ENCODE measurements around the gene KDM2A.
"Not testable (repeated sequence)": the region's sequence is repeated elsewhere in the genome, so short reads cannot be mapped to it uniquely, and the experiment has no call there.

DNA sequence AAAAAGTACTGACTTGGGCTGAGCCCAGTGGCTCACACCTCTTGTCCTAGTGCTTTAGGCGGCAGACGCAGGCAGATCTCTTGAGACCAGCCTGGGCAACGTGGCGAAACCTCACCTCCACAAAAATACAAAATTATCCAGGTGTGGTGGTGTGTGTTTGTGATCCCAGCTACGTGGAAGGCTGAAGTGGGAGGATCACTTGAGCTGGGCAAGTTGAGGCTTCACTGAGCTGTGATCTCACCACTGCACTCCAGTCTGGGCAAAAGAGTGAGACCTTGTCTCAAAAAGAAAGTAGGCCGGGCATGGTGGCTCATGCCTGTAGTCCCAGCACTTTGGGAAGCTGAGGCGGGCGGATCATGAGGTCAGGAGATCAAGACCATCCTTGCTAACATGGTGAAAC, 115.5 kb downstream of the KDM2A start:
- not testable (repeated sequence) for TF ChIP-seq POLR2AphosphoS5 (IDR thresholded peaks at IDR 0.05; ENCODE audit: low read depth, low read length)
- TF ChIP-seq, protein P1, sequence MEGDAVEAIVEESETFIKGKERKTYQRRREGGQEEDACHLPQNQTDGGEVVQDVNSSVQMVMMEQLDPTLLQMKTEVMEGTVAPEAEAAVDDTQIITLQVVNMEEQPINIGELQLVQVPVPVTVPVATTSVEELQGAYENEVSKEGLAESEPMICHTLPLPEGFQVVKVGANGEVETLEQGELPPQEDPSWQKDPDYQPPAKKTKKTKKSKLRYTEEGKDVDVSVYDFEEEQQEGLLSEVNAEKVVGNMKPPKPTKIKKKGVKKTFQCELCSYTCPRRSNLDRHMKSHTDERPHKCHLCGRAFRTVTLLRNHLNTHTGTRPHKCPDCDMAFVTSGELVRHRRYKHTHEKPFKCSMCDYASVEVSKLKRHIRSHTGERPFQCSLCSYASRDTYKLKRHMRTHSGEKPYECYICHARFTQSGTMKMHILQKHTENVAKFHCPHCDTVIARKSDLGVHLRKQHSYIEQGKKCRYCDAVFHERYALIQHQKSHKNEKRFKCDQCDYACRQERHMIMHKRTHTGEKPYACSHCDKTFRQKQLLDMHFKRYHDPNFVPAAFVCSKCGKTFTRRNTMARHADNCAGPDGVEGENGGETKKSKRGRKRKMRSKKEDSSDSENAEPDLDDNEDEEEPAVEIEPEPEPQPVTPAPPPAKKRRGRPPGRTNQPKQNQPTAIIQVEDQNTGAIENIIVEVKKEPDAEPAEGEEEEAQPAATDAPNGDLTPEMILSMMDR (IDR thresholded peaks at IDR 0.05 in 2 of 3, conservative IDR thresholded peaks at IDR 0.05 in 1 of 3; ENCODE audit: borderline replicate concordance in 1 of 3, insufficient read depth in 1 of 3, low read depth in 2 of 3, low read length in 2 of 3) = not testable (repeated sequence)

All from HCT116 (cell line).